HepG2 (cell line): ENCODE measurements around the gene PPP2R5D. TPM values are rescaled to one million over a fixed set of nuclear protein-coding genes. Genes with fewer than 3 reads are reported as not detected.

Experiments
- ATAC-seq: fragments of 200-7000 bp; cut with Tn5 transposase; 3 replicates; pipeline ENCODE4 v1.9.1; 2020; ENCODE audit warnings: mild to moderate bottlenecking, moderate library complexity
- BruUV-seq: library from RNA; stranded (reverse); fragments of 400-500 nt; replicated peaks from 2 replicates; lab custom pipeline; 2021; lab: Mats Ljungman, UMichigan
- CTCF ChIA-PET: fragments of 300-600 bp; formaldehyde crosslinking; extraction: SDS; loops from one replicate; lab custom pipeline; 2021; ENCODE audit warnings: low total read pairs, inconsistent platforms, low intra/inter-chr PET ratio; lab: Yijun Ruan, JAX
- POLR2A ChIA-PET: fragments of 350-600 bp; sonication (Branson Sonifier 250); formaldehyde crosslinking; loops from one replicate; lab custom pipeline; 2020; ENCODE audit warnings: antibody characterized with exemption, inconsistent platforms; lab: Yijun Ruan, JAX
- DNase-seq: peaks from one replicate; pipeline ENCODE4 v3.0.0-alpha.2; 2015; ENCODE audit warnings: low spot score
- FAIRE-seq: peaks from 3 replicates; lab custom pipeline; 2011; peaks lifted over from hg19 to GRCh38; lab: Jason Lieb, UNC
- H2AFZ ChIP-seq: one replicate; pipeline ENCODE4 v1.6.1; 2011; ENCODE audit warnings: low read length, inconsistent platforms
- H3K27ac ChIP-seq: fragments of 300-600 bp; 3 replicates; pipeline ENCODE4 v1.8.0; 2011; ENCODE audit warnings: mixed run types, mild to moderate bottlenecking, mixed read lengths, low read length, inconsistent platforms; ENCODE audit not compliant: insufficient read depth; ENCODE audit errors: extremely low read length
- H3K27me3 ChIP-seq, 2 experiments: fragments of 200-600 bp in 1 of 2; 2 replicates in 1 of 2; 3 replicates in 1 of 2; pipeline versions ENCODE4 v1.6.0 to v1.8.0; 2011; ENCODE audit warnings: low read length in 2 of 2, mild to moderate bottlenecking in 2 of 2, moderate library complexity in 2 of 2, inconsistent platforms in 1 of 2; ENCODE audit not compliant: insufficient read depth in 2 of 2, control insufficient read depth in 1 of 2
- H3K36me3 ChIP-seq, 2 experiments: fragments of 200-600 bp in 1 of 2; replicated peaks in 1 of 2; 2 replicates in 1 of 2; 3 replicates in 1 of 2; pipeline versions ENCODE4 v1.5.1 to v1.8.0; 2011; ENCODE audit warnings: low read length in 2 of 2, inconsistent platforms in 1 of 2; ENCODE audit not compliant: insufficient read depth in 2 of 2, control insufficient read depth in 1 of 2
- H3K4me1 ChIP-seq: 2 replicates; pipeline ENCODE4 v1.5.1; 2012; ENCODE audit warnings: low read length, inconsistent platforms; ENCODE audit not compliant: insufficient read depth
- H3K4me2 ChIP-seq: 2 replicates; pipeline ENCODE4 v1.6.0; 2011; ENCODE audit warnings: low read depth, low read length, inconsistent platforms
- H3K4me3 ChIP-seq, 3 experiments: fragments of 200-600 bp in 1 of 3; sonication (generic), shearing (Covaris generic) in 1 of 3; replicated peaks in 1 of 3; 2 replicates each; pipeline ENCODE4 v1.5.1; 2011 to 2016; ENCODE audit warnings: low read length in 3 of 3, inconsistent platforms in 2 of 3, low read depth in 2 of 3, mild to moderate bottlenecking in 2 of 3, control low read depth in 1 of 3, mixed read lengths in 1 of 3; ENCODE audit not compliant: insufficient read depth in 1 of 3
- H3K79me2 ChIP-seq: one replicate; pipeline ENCODE4 v1.6.1; 2011; ENCODE audit warnings: low read length, inconsistent platforms; ENCODE audit not compliant: insufficient read depth
- H3K9ac ChIP-seq: 2 replicates; pipeline ENCODE4 v1.6.0; 2011; ENCODE audit warnings: mild to moderate bottlenecking, low read depth, low read length, inconsistent platforms; ENCODE audit not compliant: insufficient read depth
- H3K9me3 ChIP-seq: 2 replicates; pipeline ENCODE4 v1.5.1; 2012; ENCODE audit warnings: mild to moderate bottlenecking, low read length
- H4K20me1 ChIP-seq: 2 replicates; pipeline ENCODE4 v1.6.0; 2011; ENCODE audit warnings: inconsistent platforms, mild to moderate bottlenecking, low read length, moderate library complexity; ENCODE audit not compliant: insufficient read depth
- CEBPB ChIP-seq: IDR thresholded peaks from 2 replicates; pipeline ENCODE4 v1.6.1; 2011; ENCODE audit warnings: low read depth, low read length, improper control_type of control experiment, borderline replicate concordance
- MBNL3 ChIP-seq: fragments of 250-450 bp; sonication (Bioruptor Pico); conservative IDR thresholded peaks from 2 replicates; pipeline ENCODE4 v1.8.0; 2022; ENCODE audit warnings: mild to moderate bottlenecking, inconsistent platforms
- ZNF282 ChIP-seq: fragments of 450-650 bp; IDR thresholded peaks from 2 replicates; pipeline ENCODE4 v1.6.1; 2018; ENCODE audit not compliant: partially characterized antibody
- WGBS: methylation state at CpG from one replicate; pipeline ENCODE4 v1.1.6; 2017; ENCODE audit warnings: low lambda C conversion rate; 5-methylcytosine and 5-hydroxymethylcytosine counted together
- in situ Hi-C: cut with HindIII; loops from 2 replicates; pipeline ENCODE4 v1.10.0; 2017; ENCODE audit warnings: low pct_unique_long_range_greater_than_20kb; ENCODE audit not compliant: extremely low pct_ligation_motif_present
- intact Hi-C: fragments of 100-400 bp; cut with micrococcal nuclease; formaldehyde crosslinking; loops from one replicate; pipeline ENCODE4 v1.10.0; 2022; ENCODE audit not compliant: unreplicated experiment
- polyA plus RNA-seq, 8 experiments: library from polyadenylated mRNA; depleted of rRNA in 3 of 8; stranded (reverse) in 7 of 8; unstranded in 1 of 8; fragments of >200 nt; fragmentation: Illumina TruSeq in 4 of 8; extraction: Trizol in 4 of 8; gene quantifications; 2 replicates each; pipeline versions ENCODE4 v1.2.1 to v1.2.3, GENCODE V29; 2011 to 2016; ENCODE audit warnings: low read depth in 4 of 8, missing spikeins in 1 of 8, mixed read lengths in 1 of 8; ENCODE audit not compliant: insufficient read depth in 1 of 8
- total RNA-seq, 5 experiments: library from RNA; depleted of rRNA; stranded (reverse); fragments of >200 nt; fragmentation: Illumina TruSeq; extraction: Trizol; gene quantifications; 2 replicates each; pipeline ENCODE4 v1.2.3, GENCODE V29; 2016; ENCODE audit warnings: low read depth in 1 of 5
- TF ChIP-seq, protein P1 (sequence below): sonication (generic); formaldehyde crosslinking; IDR thresholded peaks from 2 replicates; pipeline ENCODE4 v1.4.0; 2020; ENCODE audit warnings: mild to moderate bottlenecking, missing genetic modification reagents, borderline replicate concordance

Gene PPP2R5D
- total and polyA plus RNA-seq, 2 of the 13 experiments (the other 11 are each of a cell fraction or from before 2014, with no cell fraction given) = 53.7 to 60.4 TPM

DNA sequence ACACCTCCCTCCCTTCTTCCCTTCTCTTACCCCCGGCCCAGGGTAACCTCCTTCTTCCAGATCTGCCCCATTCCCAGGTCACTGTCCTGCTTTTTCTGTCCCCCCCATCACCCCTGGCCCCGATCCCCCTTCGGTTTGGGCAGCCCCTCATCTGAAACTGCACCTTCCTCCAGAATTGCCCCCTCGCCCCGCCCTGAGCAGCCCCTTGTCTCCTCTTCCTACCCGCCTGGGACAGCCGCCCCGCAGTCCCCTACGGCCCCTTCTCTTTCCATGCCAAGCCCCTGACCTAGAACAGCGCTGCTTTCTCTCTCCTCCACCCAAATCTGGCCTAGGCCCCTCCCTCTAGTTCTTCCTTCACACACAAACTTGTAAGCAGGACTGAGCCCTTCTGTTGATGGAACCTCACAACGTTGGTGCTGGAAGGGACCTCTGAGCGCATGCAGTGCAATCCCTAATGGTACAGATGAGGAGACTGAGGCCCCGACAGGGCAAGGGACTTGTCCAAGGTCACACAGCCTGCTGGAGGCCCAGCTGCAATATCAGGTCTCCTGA lies 630 bp downstream of the PPP2R5D start (continued):
- no peak for TF ChIP-seq ZNF282
- TF ChIP-seq MBNL3 (CRISPR knock-in tag) = no peak
- TF ChIP-seq, all 625 proteins: peak for 19

DNA sequence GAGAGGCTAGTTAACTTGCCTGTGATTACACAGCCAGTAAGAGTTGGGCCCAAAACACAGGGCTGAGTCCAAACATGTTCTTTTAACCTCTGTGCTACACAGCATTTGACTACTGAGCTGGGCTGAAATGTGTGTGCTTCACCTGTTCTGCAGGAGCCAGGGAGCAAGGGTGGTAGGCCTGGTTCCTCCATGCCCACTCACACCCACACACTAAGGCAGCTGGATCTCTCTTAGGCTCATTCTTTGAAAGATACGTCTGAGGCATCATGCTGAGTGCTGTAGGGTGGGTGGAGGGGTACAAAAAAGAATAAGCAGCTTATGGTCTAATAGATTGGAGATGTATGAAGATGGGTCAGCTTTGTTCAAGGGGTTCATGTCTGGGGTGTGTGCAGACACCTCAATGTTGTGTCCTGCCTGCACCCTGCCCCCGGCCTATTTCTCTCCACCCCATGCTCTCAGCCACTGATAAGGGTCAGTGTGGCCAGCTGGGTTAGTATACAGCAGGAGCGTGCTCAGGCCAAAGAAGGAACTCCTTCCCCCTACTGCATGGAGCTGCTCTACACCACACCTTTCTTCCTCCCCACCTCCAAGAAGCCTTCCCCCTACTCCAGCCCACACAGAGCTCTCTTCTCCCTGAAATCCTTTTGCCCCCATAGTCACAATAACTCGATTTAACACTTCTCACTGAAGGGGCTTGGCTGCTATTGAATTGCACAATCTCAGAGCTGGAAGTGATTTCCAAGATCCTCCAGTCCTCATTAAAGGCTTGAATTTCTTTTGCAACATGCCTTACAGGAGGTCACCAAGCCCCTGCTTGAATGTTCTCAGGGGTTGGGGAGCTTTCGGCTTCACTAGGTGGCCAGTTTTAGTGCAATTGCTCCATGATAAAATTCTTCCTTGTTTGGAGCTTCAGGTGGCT lies 3.4 kb downstream of the PPP2R5D start:
- H2AFZ ChIP-seq = no peak overlapping the region
- H3K36me3 ChIP-seq = peaks cover 6 to 27% of the 10 kb centered on the region in 2 experiments
- no peak for FAIRE-seq
- H3K4me1 ChIP-seq = peaks cover 33% of the 10 kb centered on the region
- no peak overlapping the region for H3K27ac ChIP-seq
- intact Hi-C loops (no loop called here), in situ Hi-C loops (no loop called here)
- POLR2A ChIA-PET = interaction anchor here (0.9 to 2.5 kb wide), 4 partner anchors 9 to 108 kb away, joined by 3 to 17 read pairs (median 5); partner anchors contain the start of genes KLHDC3, MEA1, PEX6 and RPL7L1
- ATAC-seq = no peak
- H3K4me2 ChIP-seq = no peak overlapping the region
- no peak overlapping the region for H3K4me3 ChIP-seq
- H3K27me3 ChIP-seq = no peaks in the 10 kb centered on the region; a peak in 1 of 5 replicates
- peaks cover 22% of the 10 kb centered on the region for H3K79me2 ChIP-seq
- no peak for DNase-seq
- TF ChIP-seq, protein P1, sequence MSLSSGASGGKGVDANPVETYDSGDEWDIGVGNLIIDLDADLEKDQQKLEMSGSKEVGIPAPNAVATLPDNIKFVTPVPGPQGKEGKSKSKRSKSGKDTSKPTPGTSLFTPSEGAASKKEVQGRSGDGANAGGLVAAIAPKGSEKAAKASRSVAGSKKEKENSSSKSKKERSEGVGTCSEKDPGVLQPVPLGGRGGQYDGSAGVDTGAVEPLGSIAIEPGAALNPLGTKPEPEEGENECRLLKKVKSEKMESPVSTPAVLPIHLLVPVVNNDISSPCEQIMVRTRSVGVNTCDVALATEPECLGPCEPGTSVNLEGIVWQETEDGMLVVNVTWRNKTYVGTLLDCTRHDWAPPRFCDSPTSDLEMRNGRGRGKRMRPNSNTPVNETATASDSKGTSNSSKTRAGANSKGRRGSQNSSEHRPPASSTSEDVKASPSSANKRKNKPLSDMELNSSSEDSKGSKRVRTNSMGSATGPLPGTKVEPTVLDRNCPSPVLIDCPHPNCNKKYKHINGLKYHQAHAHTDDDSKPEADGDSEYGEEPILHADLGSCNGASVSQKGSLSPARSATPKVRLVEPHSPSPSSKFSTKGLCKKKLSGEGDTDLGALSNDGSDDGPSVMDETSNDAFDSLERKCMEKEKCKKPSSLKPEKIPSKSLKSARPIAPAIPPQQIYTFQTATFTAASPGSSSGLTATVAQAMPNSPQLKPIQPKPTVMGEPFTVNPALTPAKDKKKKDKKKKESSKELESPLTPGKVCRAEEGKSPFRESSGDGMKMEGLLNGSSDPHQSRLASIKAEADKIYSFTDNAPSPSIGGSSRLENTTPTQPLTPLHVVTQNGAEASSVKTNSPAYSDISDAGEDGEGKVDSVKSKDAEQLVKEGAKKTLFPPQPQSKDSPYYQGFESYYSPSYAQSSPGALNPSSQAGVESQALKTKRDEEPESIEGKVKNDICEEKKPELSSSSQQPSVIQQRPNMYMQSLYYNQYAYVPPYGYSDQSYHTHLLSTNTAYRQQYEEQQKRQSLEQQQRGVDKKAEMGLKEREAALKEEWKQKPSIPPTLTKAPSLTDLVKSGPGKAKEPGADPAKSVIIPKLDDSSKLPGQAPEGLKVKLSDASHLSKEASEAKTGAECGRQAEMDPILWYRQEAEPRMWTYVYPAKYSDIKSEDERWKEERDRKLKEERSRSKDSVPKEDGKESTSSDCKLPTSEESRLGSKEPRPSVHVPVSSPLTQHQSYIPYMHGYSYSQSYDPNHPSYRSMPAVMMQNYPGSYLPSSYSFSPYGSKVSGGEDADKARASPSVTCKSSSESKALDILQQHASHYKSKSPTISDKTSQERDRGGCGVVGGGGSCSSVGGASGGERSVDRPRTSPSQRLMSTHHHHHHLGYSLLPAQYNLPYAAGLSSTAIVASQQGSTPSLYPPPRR (CRISPR knock-in tag) = no peak
- TF ChIP-seq CEBPB = peak; percentile 54
- H3K9ac ChIP-seq = no peak overlapping the region
- CTCF ChIA-PET = no interaction called here
- H3K9me3 ChIP-seq = no peaks in the 10 kb centered on the region
- BruUV-seq = no TSS peak
- H4K20me1 ChIP-seq = no peaks in the 10 kb centered on the region
- 90% methylated on average over 5 of the region's 5 CpGs for WGBS
